SU-DHL-6 (cell line): ENCODE results near the gene POLA1.

Experiments
- H2AFZ ChIP-seq: fragments of 200-600 bp; sonication (generic); 2 replicates; pipeline ENCODE4 v1.6.1; 2014; ENCODE audit warnings: low read depth, mild to moderate bottlenecking, moderate library complexity, mixed read lengths, antibody characterized with exemption, low read length; ENCODE audit not compliant: severe bottlenecking
- H3F3A ChIP-seq: fragments of 200-600 bp; shearing (Covaris generic); 2 replicates; pipeline ENCODE4 v1.6.0; 2016; ENCODE audit warnings: antibody characterized with exemption, mild to moderate bottlenecking; ENCODE audit not compliant: insufficient read depth
- H3K27ac ChIP-seq: fragments of 200-600 bp; sonication (generic); 2 replicates; pipeline ENCODE4 v1.5.1; 2016; ENCODE audit warnings: low read depth, mild to moderate bottlenecking, low read length, moderate library complexity, mixed read lengths
- H3K27me3 ChIP-seq: fragments of 200-600 bp; sonication (generic), shearing (Covaris generic); 2 replicates; pipeline ENCODE4 v1.6.0; 2014; ENCODE audit warnings: mild to moderate bottlenecking, low read length
- H3K36me3 ChIP-seq: fragments of 200-600 bp; sonication (generic); 2 replicates; pipeline ENCODE4 v1.6.1; 2014; ENCODE audit warnings: mild to moderate bottlenecking, low read length, mixed read lengths
- H3K4me2 ChIP-seq: fragments of 300-600, 200-600 bp; shearing (Covaris generic), sonication (generic); 2 replicates; pipeline ENCODE4 v1.6.0; 2014; ENCODE audit warnings: low read length, low read depth, mild to moderate bottlenecking; ENCODE audit not compliant: poor library complexity, severe bottlenecking
- H3K4me3 ChIP-seq: fragments of 200-600 bp; sonication (generic); 2 replicates; pipeline ENCODE4 v1.5.1; 2014; ENCODE audit warnings: antibody characterized with exemption, low read length, mild to moderate bottlenecking, mixed read lengths; ENCODE audit not compliant: insufficient read depth, poor library complexity, severe bottlenecking
- H3K79me2 ChIP-seq: fragments of 200-600 bp; sonication (generic); 2 replicates; pipeline ENCODE4 v1.6.1; 2014; ENCODE audit warnings: mild to moderate bottlenecking, low read length, moderate library complexity; ENCODE audit not compliant: insufficient read depth
- H3K9ac ChIP-seq: fragments of 200-600 bp; sonication (generic); 2 replicates; pipeline ENCODE4 v1.7.0; 2014; ENCODE audit warnings: mild to moderate bottlenecking, low read length
- H3K9me2 ChIP-seq: fragments of 200-600 bp; sonication (generic); replicated peaks from 2 replicates; pipeline ENCODE4 v1.6.1; 2014; ENCODE audit warnings: low read length; ENCODE audit not compliant: insufficient read depth
- H3K9me3 ChIP-seq: fragments of 200-600 bp; sonication (generic); 2 replicates; pipeline ENCODE4 v1.6.1; 2014; ENCODE audit warnings: low read length, mixed read lengths; ENCODE audit not compliant: insufficient read depth
- H4K20me1 ChIP-seq: fragments of 200-600 bp; sonication (generic); 2 replicates; pipeline ENCODE4 v1.6.1; 2014; ENCODE audit warnings: low read depth, mild to moderate bottlenecking, antibody characterized with exemption, low read length, moderate library complexity, mixed read lengths
- EZH2phosphoT487 ChIP-seq: fragments of 200-600 bp; sonication (generic), shearing (Covaris generic); conservative IDR thresholded peaks from 2 replicates; pipeline ENCODE4 v1.6.1; 2018; ENCODE audit warnings: mild to moderate bottlenecking, antibody characterized with exemption, low read length, moderate library complexity, mixed read lengths
- TF ChIP-seq, protein P1 (sequence below): fragments of 200-600 bp; sonication (generic); IDR thresholded peaks from one replicate; pipeline ENCODE4 v1.5.1; 2017; ENCODE audit warnings: antibody characterized with exemption, mild to moderate bottlenecking, low read length, moderate library complexity; ENCODE audit not compliant: insufficient read depth, poor library complexity, severe bottlenecking

POLA1 gene

GRCh38 chrX:24796204-24796603 is 102.5 kb downstream of the POLA1 start:
- Histone ChIP-seq H3K27me3 (no peaks in the 10 kb centered on the region), H3K9me2 (no peaks in the 10 kb centered on the region), H2AFZ (no peak overlapping the region), H3K79me2 (no peaks in the 10 kb centered on the region), H3K4me3 (no peak overlapping the region), H3K9me3 (no peaks in the 10 kb centered on the region), H3F3A (no peaks in the 10 kb centered on the region), H4K20me1 (no peaks in the 10 kb centered on the region), H3K27ac (no peak overlapping the region), H3K4me2 (no peak overlapping the region), H3K9ac (no peak overlapping the region), H3K36me3 (no peaks in the 10 kb centered on the region)
- no peak for TF ChIP-seq EZH2phosphoT487
- TF ChIP-seq, protein P1, sequence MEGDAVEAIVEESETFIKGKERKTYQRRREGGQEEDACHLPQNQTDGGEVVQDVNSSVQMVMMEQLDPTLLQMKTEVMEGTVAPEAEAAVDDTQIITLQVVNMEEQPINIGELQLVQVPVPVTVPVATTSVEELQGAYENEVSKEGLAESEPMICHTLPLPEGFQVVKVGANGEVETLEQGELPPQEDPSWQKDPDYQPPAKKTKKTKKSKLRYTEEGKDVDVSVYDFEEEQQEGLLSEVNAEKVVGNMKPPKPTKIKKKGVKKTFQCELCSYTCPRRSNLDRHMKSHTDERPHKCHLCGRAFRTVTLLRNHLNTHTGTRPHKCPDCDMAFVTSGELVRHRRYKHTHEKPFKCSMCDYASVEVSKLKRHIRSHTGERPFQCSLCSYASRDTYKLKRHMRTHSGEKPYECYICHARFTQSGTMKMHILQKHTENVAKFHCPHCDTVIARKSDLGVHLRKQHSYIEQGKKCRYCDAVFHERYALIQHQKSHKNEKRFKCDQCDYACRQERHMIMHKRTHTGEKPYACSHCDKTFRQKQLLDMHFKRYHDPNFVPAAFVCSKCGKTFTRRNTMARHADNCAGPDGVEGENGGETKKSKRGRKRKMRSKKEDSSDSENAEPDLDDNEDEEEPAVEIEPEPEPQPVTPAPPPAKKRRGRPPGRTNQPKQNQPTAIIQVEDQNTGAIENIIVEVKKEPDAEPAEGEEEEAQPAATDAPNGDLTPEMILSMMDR: no peak

- Histone ChIP-seq H3K9ac (no peak overlapping the region), H3K36me3 (no peaks in the 10 kb centered on the region), H3K27ac (no peak overlapping the region), H3K9me3 (no peaks in the 10 kb centered on the region), H3K27me3 (no peaks in the 10 kb centered on the region), H2AFZ (no peak overlapping the region), H3F3A (no peaks in the 10 kb centered on the region), H4K20me1 (no peaks in the 10 kb centered on the region), H3K4me2 (no peak overlapping the region), H3K9me2 (no peaks in the 10 kb centered on the region), H3K79me2 (no peaks in the 10 kb centered on the region), H3K4me3 (no peak overlapping the region)
- no peak for TF ChIP-seq EZH2phosphoT487
- TF ChIP-seq, protein P1: no peak
Measured at GRCh38 chrX:24799078-24799477, 105.4 kb downstream of the POLA1 start.

DNA sequence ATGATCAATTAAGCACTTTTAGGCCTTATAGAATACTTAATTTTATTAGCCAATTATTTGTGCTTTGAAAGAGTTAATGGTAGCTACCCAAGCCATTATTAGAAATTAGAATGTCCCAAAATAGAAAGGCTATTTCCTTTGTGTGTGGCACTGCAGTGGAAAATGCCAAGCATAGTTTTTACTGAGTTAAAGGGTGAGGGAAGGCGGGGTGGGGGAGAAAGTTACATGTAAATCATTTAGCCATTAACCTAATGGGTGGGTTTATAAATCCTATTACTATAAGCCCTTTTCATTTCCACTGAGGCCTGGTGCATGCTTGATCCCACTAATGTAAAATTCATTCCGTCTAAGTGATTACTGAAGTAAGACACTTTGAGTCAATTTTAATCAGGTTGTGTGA is 105.8 kb downstream of the POLA1 start:
- Histone ChIP-seq H3K4me2 (no peak overlapping the region), H3K9me3 (no peaks in the 10 kb centered on the region), H3K36me3 (no peaks in the 10 kb centered on the region), H3F3A (no peaks in the 10 kb centered on the region), H3K27ac (no peak overlapping the region), H3K9me2 (no peaks in the 10 kb centered on the region), H4K20me1 (no peaks in the 10 kb centered on the region), H3K27me3 (no peaks in the 10 kb centered on the region), H3K4me3 (no peak overlapping the region), H2AFZ (no peak overlapping the region), H3K79me2 (no peaks in the 10 kb centered on the region), H3K9ac (no peak overlapping the region)
- TF ChIP-seq EZH2phosphoT487: no peak
- TF ChIP-seq, protein P1: no peak
